ENCODE results near the gene TKTL1. TPM values are rescaled to one million over a fixed set of nuclear protein-coding genes. Genes with fewer than 3 reads are reported as not detected.

Gene TKTL1
- total RNA-seq, 1 donor from 2014 or later: 0.20 TPM

GRCh38 chrX:154355776-154356140, 60.2 kb downstream of the TKTL1 start:
- Mint-ChIP-seq H3K4me1 (no peaks in the 10 kb centered on the region), H3K27ac (no peak overlapping the region), H3K36me3 (peaks cover 14% of the 10 kb centered on the region), H3K27me3 (ENCODE audit: low read depth) (no peaks in the 10 kb centered on the region), H3K4me3 (no peak overlapping the region), H3K9me3 (no peaks in the 10 kb centered on the region)
- no peak for DNase-seq (ENCODE audit: low spot score in 2 of 2, unreplicated experiment in 2 of 2)
- TF ChIP-seq CTCF (IDR thresholded peaks at IDR 0.05; ENCODE audit: unreplicated experiment): no peak

- Mint-ChIP-seq H3K9me3 (no peaks in the 10 kb centered on the region), H3K27me3 (ENCODE audit: low read depth) (no peaks in the 10 kb centered on the region), H3K4me1 (no peaks in the 10 kb centered on the region), H3K27ac (no peak overlapping the region), H3K36me3 (peaks cover 14% of the 10 kb centered on the region), H3K4me3 (no peak overlapping the region)
- TF ChIP-seq CTCF (IDR thresholded peaks at IDR 0.05; ENCODE audit: unreplicated experiment): no peak
- no peak for DNase-seq (ENCODE audit: low spot score in 2 of 2, unreplicated experiment in 2 of 2)
These were observed 61.0 kb downstream of the TKTL1 start for GRCh38 chrX:154356596-154356995.

GRCh38 chrX:154357205-154357604, 61.6 kb downstream of the TKTL1 start:
- no peaks in the 10 kb centered on the region for H3K9me3 Mint-ChIP-seq
- no peak overlapping the region for H3K4me3 Mint-ChIP-seq
- no peaks in the 10 kb centered on the region for H3K4me1 Mint-ChIP-seq
- TF ChIP-seq CTCF (IDR thresholded peaks at IDR 0.05; ENCODE audit: unreplicated experiment): no peak
- H3K27ac Mint-ChIP-seq: no peak overlapping the region
- no peaks in the 10 kb centered on the region for H3K27me3 Mint-ChIP-seq (ENCODE audit: low read depth)
- no peak for DNase-seq (ENCODE audit: low spot score in 2 of 2, unreplicated experiment in 2 of 2)
- H3K36me3 Mint-ChIP-seq: peaks cover 14% of the 10 kb centered on the region

- Mint-ChIP-seq H3K9me3 (no peaks in the 10 kb centered on the region), H3K27ac (no peak overlapping the region), H3K27me3 (ENCODE audit: low read depth) (no peaks in the 10 kb centered on the region), H3K4me3 (no peak overlapping the region), H3K36me3 (peaks cover 17% of the 10 kb centered on the region), H3K4me1 (no peaks in the 10 kb centered on the region)
- no peak for DNase-seq (ENCODE audit: low spot score in 2 of 2, unreplicated experiment in 2 of 2)
- no peak for TF ChIP-seq CTCF (IDR thresholded peaks at IDR 0.05; ENCODE audit: unreplicated experiment)
These were observed 62.4 kb downstream of the TKTL1 start for GRCh38 chrX:154358011-154358410.

- peaks cover 19% of the 10 kb centered on the region for H3K36me3 Mint-ChIP-seq
- DNase-seq (ENCODE audit: low spot score in 2 of 2, unreplicated experiment in 2 of 2): no peak
These were observed 63.2 kb downstream of the TKTL1 start for GRCh38 chrX:154358829-154359228.

More at GRCh38 chrX:154358829-154359228, 63.2 kb downstream of the TKTL1 start:
- H3K4me3 Mint-ChIP-seq: no peak overlapping the region
- no peak for TF ChIP-seq CTCF (IDR thresholded peaks at IDR 0.05; ENCODE audit: unreplicated experiment)
- H3K27ac Mint-ChIP-seq: no peak overlapping the region
- H3K9me3 Mint-ChIP-seq: peaks cover 3% of the 10 kb centered on the region
- H3K4me1 Mint-ChIP-seq: no peaks in the 10 kb centered on the region
- no peaks in the 10 kb centered on the region for H3K27me3 Mint-ChIP-seq (ENCODE audit: low read depth)
